Tibial artery (tissue), 4 donors: Measurements from ENCODE around the gene ZBTB40.

Experiments
- DNase-seq, 2 donors: peaks; one replicate each; pipeline ENCODE4 v3.0.0-alpha.2; 2019
- H3K27ac ChIP-seq, 2 donors: fragments of 200-600 bp; sonication (generic) in 1 of 2; 1 replicate in 1 of 2; 2 replicates in 1 of 2; pipeline ENCODE4 v1.5.1; 2018 to 2019; ENCODE audit warnings: mild to moderate bottlenecking in 1 of 2
- H3K27me3 ChIP-seq, 2 donors: fragments of 200-600 bp; sonication (generic) in 1 of 2; one replicate each; pipeline versions ENCODE4 v1.5.1 to v1.6.0; 2016 to 2019
- H3K36me3 ChIP-seq, 3 donors: fragments of 200-600 bp; sonication (generic) in 2 of 3; one replicate each; pipeline ENCODE4 v1.5.1; 2016 to 2019; ENCODE audit warnings: mild to moderate bottlenecking in 2 of 3
- H3K4me1 ChIP-seq, 4 donors: fragments of 200-600 bp; sonication (generic) in 2 of 4; 1 replicate in 3 of 4; 2 replicates in 1 of 4; pipeline ENCODE4 v1.5.1; 2016 to 2019
- H3K4me3 ChIP-seq, 2 donors: fragments of 200-600 bp; sonication (generic) in 1 of 2; 1 replicate in 1 of 2; 2 replicates in 1 of 2; pipeline ENCODE4 v1.5.1; 2018 to 2019; ENCODE audit warnings: mild to moderate bottlenecking in 2 of 2
- H3K9me3 ChIP-seq, 3 donors: fragments of 200-600 bp; sonication (generic) in 1 of 3; one replicate each; pipeline ENCODE4 v1.5.1; 2016 to 2019
- intact Hi-C: fragments of 100-400 bp; cut with DNase I; formaldehyde crosslinking; loops from one replicate; pipeline ENCODE4 v1.15.0; 2023; ENCODE audit warnings: low total_unique reads
- TF ChIP-seq, protein P1 (sequence below), 2 experiments: fragments of 200-600 bp in 1 of 2; fragments of 450-650 bp in 1 of 2; IDR thresholded peaks; one replicate each; pipeline ENCODE4 v1.5.1; 2017 to 2019; ENCODE audit warnings: antibody characterized with exemption in 2 of 2, mild to moderate bottlenecking in 1 of 2, moderate library complexity in 1 of 2

ZBTB40 gene

GRCh38 chr1:22557341-22557950 is 105.8 kb downstream of the ZBTB40 start:
- no peaks in the 10 kb centered on the region for H3K4me1 ChIP-seq
- intact Hi-C loops, result no loop called here
- H3K9me3 ChIP-seq, result no peaks in the 10 kb centered on the region
- no peak for DNase-seq
- H3K27me3 ChIP-seq, result peaks cover 0 to 93% of the 10 kb centered on the region in 2 donors
- TF ChIP-seq, protein P1, sequence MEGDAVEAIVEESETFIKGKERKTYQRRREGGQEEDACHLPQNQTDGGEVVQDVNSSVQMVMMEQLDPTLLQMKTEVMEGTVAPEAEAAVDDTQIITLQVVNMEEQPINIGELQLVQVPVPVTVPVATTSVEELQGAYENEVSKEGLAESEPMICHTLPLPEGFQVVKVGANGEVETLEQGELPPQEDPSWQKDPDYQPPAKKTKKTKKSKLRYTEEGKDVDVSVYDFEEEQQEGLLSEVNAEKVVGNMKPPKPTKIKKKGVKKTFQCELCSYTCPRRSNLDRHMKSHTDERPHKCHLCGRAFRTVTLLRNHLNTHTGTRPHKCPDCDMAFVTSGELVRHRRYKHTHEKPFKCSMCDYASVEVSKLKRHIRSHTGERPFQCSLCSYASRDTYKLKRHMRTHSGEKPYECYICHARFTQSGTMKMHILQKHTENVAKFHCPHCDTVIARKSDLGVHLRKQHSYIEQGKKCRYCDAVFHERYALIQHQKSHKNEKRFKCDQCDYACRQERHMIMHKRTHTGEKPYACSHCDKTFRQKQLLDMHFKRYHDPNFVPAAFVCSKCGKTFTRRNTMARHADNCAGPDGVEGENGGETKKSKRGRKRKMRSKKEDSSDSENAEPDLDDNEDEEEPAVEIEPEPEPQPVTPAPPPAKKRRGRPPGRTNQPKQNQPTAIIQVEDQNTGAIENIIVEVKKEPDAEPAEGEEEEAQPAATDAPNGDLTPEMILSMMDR (IDR thresholded peaks at IDR 0.05), result no peak
- H3K27ac ChIP-seq, result no peak overlapping the region
- H3K36me3 ChIP-seq, result no peaks in the 10 kb centered on the region
- no peak overlapping the region for H3K4me3 ChIP-seq

- TF ChIP-seq, protein P1 (IDR thresholded peaks at IDR 0.05), result no peak
- Histone ChIP-seq H3K27ac (no peak within 1 kb of the TSS), H3K4me3 (no peak within 1 kb of the TSS), H3K27me3 (peaks cover 0 to 90% of the 10 kb centered on the region in 2 donors), H3K4me1 (peaks cover 0 to 11% (median 5%) of the 10 kb centered on the region in 4 donors), H3K9me3 (no peaks in the 10 kb centered on the region), H3K36me3 (no peaks in the 10 kb centered on the region)
- no peak for DNase-seq
- intact Hi-C loops, result no loop called here
These were observed 111.2 kb downstream of the ZBTB40 start, which contains the start of gene EPHA8 for GRCh38 chr1:22562584-22563583. TSS of gene EPHA8 (plus strand) at chr1:22563489. CDS start at chr1:22563636, 147 bp downstream.

DNA sequence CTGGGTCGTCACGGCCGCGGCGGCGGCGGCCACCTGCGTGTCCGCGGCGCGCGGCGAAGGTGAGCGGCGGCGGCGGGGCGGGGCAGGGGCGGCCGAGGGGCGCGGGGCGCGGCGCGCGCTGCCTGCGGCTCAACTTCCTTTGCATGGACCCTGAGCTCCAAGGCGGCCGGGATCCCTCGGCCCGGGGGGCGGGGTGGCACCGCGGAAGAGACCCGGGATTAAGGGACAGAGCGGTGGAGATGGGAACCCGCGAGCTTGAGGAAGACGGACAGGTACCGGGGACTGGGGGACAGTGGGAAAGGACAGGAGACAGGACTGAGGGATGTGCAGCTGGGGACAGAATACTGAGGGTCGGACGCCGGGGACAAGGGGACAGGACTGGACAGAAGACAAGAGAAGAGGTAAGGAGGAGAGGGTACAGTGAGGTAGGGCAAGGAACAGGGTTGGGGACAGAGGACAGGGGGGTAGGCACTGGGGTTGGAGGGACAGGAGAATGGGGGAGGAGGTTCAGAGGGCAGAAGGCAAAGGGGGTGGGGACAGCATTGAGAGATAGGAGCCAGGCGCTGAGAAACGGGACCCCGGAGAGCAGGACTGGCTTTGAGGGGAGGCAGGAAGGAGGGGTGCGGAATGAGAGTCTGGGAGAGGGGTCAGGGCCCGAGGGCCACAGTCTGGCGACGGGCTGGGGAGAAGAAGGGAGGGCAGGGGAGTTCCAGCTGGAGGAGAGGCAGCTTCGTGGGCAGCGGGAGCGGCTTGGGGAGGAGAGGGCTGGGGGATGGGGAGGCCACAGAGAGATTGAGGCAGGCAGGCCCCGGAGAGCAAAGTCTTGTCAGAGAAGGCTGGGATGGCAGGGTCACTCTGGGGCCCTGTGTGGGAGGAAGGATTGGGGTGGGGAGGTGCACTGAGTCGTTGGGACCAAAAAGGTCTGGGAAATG is 112.3 kb downstream of the ZBTB40 start:
- intact Hi-C loops, result loop anchor here (2.0 kb wide), 1 partner anchor 63 kb away; no protein-coding TSS in a partner anchor
- Histone ChIP-seq H3K4me1 (peaks cover 0 to 11% (median 5%) of the 10 kb centered on the region in 4 donors), H3K36me3 (no peaks in the 10 kb centered on the region), H3K27me3 (peaks cover 0 to 93% of the 10 kb centered on the region in 2 donors), H3K27ac (no peak overlapping the region), H3K4me3 (no peak overlapping the region), H3K9me3 (no peaks in the 10 kb centered on the region)
- DNase-seq, result no peak
- TF ChIP-seq, protein P1 (IDR thresholded peaks at IDR 0.05), result no peak

DNA sequence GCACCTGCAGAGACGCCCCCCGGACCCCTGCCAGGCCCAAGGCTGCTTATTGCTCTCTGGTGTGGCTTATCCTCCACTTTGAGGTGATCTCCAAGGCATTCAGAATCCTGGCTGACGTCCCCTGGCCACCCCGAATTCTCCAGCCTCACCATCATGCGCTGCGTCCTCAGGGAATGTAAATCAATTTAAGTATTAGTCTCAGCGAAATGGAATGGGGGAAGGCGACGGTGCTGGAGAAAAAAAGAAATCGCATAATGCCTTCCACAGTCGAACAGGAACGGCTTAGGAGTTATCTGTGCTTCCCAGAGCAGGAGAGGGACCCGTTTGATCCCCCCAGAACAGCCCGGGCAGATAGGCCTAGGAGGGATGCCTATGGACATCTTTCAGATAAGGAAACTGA is 114.5 kb downstream of the ZBTB40 start:
- Histone ChIP-seq H3K27me3 (peaks cover 0 to 90% of the 10 kb centered on the region in 2 donors), H3K27ac (no peak overlapping the region), H3K9me3 (no peaks in the 10 kb centered on the region), H3K36me3 (no peaks in the 10 kb centered on the region), H3K4me1 (peaks cover 0 to 11% (median 5%) of the 10 kb centered on the region in 4 donors), H3K4me3 (no peak overlapping the region)
- DNase-seq, result no peak
- TF ChIP-seq, protein P1 (IDR thresholded peaks at IDR 0.05), result no peak
- intact Hi-C loops, result no loop called here

DNA sequence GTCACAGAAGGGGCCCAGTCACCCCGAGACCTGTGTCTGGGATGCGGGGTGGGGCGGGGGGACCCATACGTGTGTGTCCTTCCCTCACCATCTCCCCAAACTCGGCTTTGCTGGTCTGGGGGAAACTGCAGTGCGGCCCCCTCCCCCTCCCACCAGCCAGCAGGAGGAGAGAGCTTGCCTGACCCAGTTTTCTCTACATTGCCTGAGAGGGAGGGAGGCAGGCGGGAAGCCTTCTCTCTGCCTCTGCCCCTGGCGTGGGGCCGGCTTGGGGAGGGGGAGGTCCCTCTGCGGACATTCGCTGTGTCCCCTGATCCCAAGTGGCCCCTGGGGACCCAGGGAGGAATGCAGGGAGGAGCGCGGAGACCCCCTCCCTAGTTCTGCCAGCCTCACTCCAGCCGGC is 115.5 kb downstream of the ZBTB40 start:
- DNase-seq, result no peak
- intact Hi-C loops, result no loop called here
- Histone ChIP-seq H3K36me3 (no peaks in the 10 kb centered on the region), H3K9me3 (no peaks in the 10 kb centered on the region), H3K27me3 (peaks cover 0 to 91% of the 10 kb centered on the region in 2 donors), H3K4me3 (no peak overlapping the region), H3K4me1 (peaks cover 0 to 11% (median 5%) of the 10 kb centered on the region in 4 donors), H3K27ac (no peak overlapping the region)
- TF ChIP-seq, protein P1 (IDR thresholded peaks at IDR 0.05), result no peak
